Uterus (tissue), 4 donors: Measurements from ENCODE around the gene NECTIN1. TPM values are rescaled to one million over a fixed set of nuclear protein-coding genes. Genes with fewer than 3 reads are reported as not detected.
A peak's percentile ranks its signal among the peaks of the same experiment; 100 is the strongest.

Source experiments
- DNase-seq, 2 donors: peaks; one replicate each; pipeline ENCODE4 v3.0.0-alpha.2; 2019 to 2020
- H3K27ac ChIP-seq, 2 donors: fragments of 200-600 bp; sonication (generic); 1 replicate in 1 of 2; 2 replicates in 1 of 2; pipeline ENCODE4 v1.5.1; 2016 to 2018
- H3K27me3 ChIP-seq, 2 donors: fragments of 200-600 bp; sonication (generic); one replicate each; pipeline ENCODE4 v1.5.1; 2018 to 2019; ENCODE audit warnings: control low read depth in 1 of 2
- H3K36me3 ChIP-seq, 2 donors: fragments of 200-600 bp; sonication (generic); one replicate each; pipeline ENCODE4 v1.5.1; 2019; ENCODE audit warnings: control low read depth in 1 of 2
- H3K4me1 ChIP-seq, 2 donors: fragments of 200-600 bp; sonication (generic); one replicate each; pipeline ENCODE4 v1.5.1; 2018 to 2019; ENCODE audit warnings: control low read depth in 1 of 2
- H3K4me3 ChIP-seq, 2 donors: fragments of 200-600 bp; sonication (generic); 1 replicate in 1 of 2; 2 replicates in 1 of 2; pipeline ENCODE4 v1.5.1; 2018 to 2019; ENCODE audit warnings: mild to moderate bottlenecking in 1 of 2
- H3K9me3 ChIP-seq, 2 donors: fragments of 200-600 bp; sonication (generic); one replicate each; pipeline ENCODE4 v1.5.1; 2019; ENCODE audit warnings: control low read depth in 1 of 2
- CTCF ChIP-seq, 4 experiments: fragments of 200-600 bp in 2 of 4; fragments of 450-650 bp in 2 of 4; sonication (generic) in 2 of 4; IDR thresholded peaks; one replicate each; pipeline ENCODE4 v1.5.1; 2016 to 2019; ENCODE audit warnings: antibody characterized with exemption in 4 of 4, mild to moderate bottlenecking in 2 of 4, moderate library complexity in 1 of 4
- POLR2A ChIP-seq, 2 donors: fragments of 450-650 bp; IDR thresholded peaks; one replicate each; pipeline ENCODE4 v1.6.1; 2016; ENCODE audit warnings: antibody characterized with exemption in 2 of 2, mild to moderate bottlenecking in 1 of 2, moderate library complexity in 1 of 2
- intact Hi-C: fragments of 100-400 bp; cut with DNase I; formaldehyde crosslinking; loops from one replicate; pipeline ENCODE4 v1.15.1; 2023; ENCODE audit warnings: low total_unique reads
- total RNA-seq, 4 donors: library from RNA; depleted of rRNA in 3 of 4; stranded (reverse); fragments of >200 nt in 3 of 4; gene quantifications; one replicate each; pipeline versions ENCODE4 v1.1.0 to v1.2.4, GENCODE V29; 2014 to 2023
- donor health status: DM: yes; HTN: yes; CAD: no.

Gene NECTIN1
- total RNA-seq, 4 donors from 2014 or later: 1.3 to 10.6 (median 9.2) TPM; not detected in 1

GRCh38 chr11:119765628-119766027 is 36.6 kb upstream of the NECTIN1 start:
- Histone ChIP-seq H3K4me3 (no peak overlapping the region), H3K36me3 (no peaks in the 10 kb centered on the region), H3K4me1 (no peaks in the 10 kb centered on the region), H3K27ac (no peak overlapping the region), H3K9me3 (no peaks in the 10 kb centered on the region), H3K27me3 (no peaks in the 10 kb centered on the region)
- no peak for DNase-seq
- intact Hi-C loops: no loop called here
- TF ChIP-seq POLR2A (IDR thresholded peaks at IDR 0.05) (no peak), CTCF (IDR thresholded peaks at IDR 0.05) (no peak)

- intact Hi-C loops: no loop called here
- no peak for TF ChIP-seq CTCF (IDR thresholded peaks at IDR 0.05)
- DNase-seq: peak in 1 of 2 donors; percentile 40
- Histone ChIP-seq H3K4me3 (no peak overlapping the region), H3K9me3 (no peaks in the 10 kb centered on the region), H3K27me3 (no peaks in the 10 kb centered on the region), H3K27ac (no peak overlapping the region), H3K36me3 (no peaks in the 10 kb centered on the region), H3K4me1 (no peaks in the 10 kb centered on the region)
These were observed 35.3 kb upstream of the NECTIN1 start for GRCh38 chr11:119764108-119764868.

GRCh38 chr11:119763071-119763728 is 34.2 kb upstream of the NECTIN1 start:
- Histone ChIP-seq H3K27me3 (no peaks in the 10 kb centered on the region), H3K4me3 (no peak overlapping the region), H3K9me3 (no peaks in the 10 kb centered on the region), H3K27ac (no peak overlapping the region), H3K36me3 (no peaks in the 10 kb centered on the region), H3K4me1 (no peaks in the 10 kb centered on the region)
- no peak for TF ChIP-seq POLR2A (IDR thresholded peaks at IDR 0.05)
- no peak for TF ChIP-seq CTCF (IDR thresholded peaks at IDR 0.05)
- no peak for DNase-seq
- intact Hi-C loops: no loop called here

GRCh38 chr11:119759747-119760412 is 30.9 kb upstream of the NECTIN1 start:
- H3K27me3 ChIP-seq: no peaks in the 10 kb centered on the region
- no peak for DNase-seq
- TF ChIP-seq CTCF (IDR thresholded peaks at IDR 0.05) (no peak), POLR2A (IDR thresholded peaks at IDR 0.05) (no peak)
- H3K36me3 ChIP-seq: no peaks in the 10 kb centered on the region
- H3K27ac ChIP-seq: no peak overlapping the region
- no peaks in the 10 kb centered on the region for H3K9me3 ChIP-seq
- H3K4me3 ChIP-seq: no peak overlapping the region
- no peaks in the 10 kb centered on the region for H3K4me1 ChIP-seq
- intact Hi-C loops: no loop called here

GRCh38 chr11:119759324-119759723 is 30.3 kb upstream of the NECTIN1 start:
- no peak for DNase-seq
- no peaks in the 10 kb centered on the region for H3K9me3 ChIP-seq
- no peaks in the 10 kb centered on the region for H3K4me1 ChIP-seq
- no peaks in the 10 kb centered on the region for H3K36me3 ChIP-seq
- intact Hi-C loops: no loop called here
- H3K27ac ChIP-seq: no peak overlapping the region
- TF ChIP-seq POLR2A (IDR thresholded peaks at IDR 0.05) (no peak), CTCF (IDR thresholded peaks at IDR 0.05) (no peak)
- no peak overlapping the region for H3K4me3 ChIP-seq
- no peaks in the 10 kb centered on the region for H3K27me3 ChIP-seq
